ENCODE measurements around the gene VRK3. TPM values are rescaled to one million over a fixed set of nuclear protein-coding genes. Genes with fewer than 3 reads are reported as not detected.

The VRK3 gene
- total RNA-seq, 6 experiments from 2014 or later, result 30.2 to 33.9 (median 32.7) TPM

DNA sequence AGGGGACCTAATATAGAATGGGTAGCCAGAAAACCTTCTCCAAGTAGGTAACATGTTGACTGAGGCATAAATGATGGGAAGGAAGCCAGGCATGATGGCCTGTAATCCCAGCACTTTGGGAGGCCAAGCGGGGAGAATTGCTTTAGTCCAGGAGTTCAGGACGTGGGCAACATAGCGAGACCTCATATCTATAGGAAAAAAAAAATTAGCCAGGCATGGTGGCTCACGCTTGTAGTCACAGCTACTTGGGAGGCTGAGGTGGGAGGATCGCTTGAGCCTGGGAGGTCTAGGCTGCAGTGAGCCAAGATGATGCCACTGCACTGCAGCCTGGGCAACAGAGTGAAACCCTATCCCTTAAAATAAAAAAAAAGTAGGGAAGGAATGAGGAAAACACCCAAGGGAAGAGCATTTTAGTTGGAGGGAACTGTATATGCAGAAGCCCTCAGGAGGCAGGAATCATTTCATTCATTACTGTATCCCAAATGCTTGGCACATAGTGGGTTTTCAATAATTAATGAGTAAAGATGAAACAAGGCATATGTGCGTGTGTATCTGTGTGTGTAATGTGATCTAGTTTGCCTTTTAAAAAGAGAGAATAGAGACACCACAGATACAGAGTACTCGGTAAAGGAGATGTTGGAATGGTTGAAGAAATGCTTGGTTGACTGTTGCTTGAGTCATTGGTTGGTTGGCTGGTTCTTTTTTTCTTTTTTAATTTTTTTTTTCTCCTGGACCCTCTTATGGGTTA lies 93.7 kb downstream of the VRK3 start:
- H3K27me3 Mint-ChIP-seq (ENCODE audit: insufficient read depth), result peaks cover 13% of the 10 kb centered on the region
- TF ChIP-seq, protein P1, sequence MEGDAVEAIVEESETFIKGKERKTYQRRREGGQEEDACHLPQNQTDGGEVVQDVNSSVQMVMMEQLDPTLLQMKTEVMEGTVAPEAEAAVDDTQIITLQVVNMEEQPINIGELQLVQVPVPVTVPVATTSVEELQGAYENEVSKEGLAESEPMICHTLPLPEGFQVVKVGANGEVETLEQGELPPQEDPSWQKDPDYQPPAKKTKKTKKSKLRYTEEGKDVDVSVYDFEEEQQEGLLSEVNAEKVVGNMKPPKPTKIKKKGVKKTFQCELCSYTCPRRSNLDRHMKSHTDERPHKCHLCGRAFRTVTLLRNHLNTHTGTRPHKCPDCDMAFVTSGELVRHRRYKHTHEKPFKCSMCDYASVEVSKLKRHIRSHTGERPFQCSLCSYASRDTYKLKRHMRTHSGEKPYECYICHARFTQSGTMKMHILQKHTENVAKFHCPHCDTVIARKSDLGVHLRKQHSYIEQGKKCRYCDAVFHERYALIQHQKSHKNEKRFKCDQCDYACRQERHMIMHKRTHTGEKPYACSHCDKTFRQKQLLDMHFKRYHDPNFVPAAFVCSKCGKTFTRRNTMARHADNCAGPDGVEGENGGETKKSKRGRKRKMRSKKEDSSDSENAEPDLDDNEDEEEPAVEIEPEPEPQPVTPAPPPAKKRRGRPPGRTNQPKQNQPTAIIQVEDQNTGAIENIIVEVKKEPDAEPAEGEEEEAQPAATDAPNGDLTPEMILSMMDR (IDR thresholded peaks at IDR 0.05), result no peak
- H3K4me1 Mint-ChIP-seq (ENCODE audit: low read depth), result peaks cover 18% of the 10 kb centered on the region
- no peak overlapping the region for H3K4me3 Mint-ChIP-seq
- no peak for DNase-seq
- peaks cover 52% of the 10 kb centered on the region for H3K36me3 Mint-ChIP-seq (ENCODE audit: low read depth)
- H3K9me3 Mint-ChIP-seq, result peaks cover 8% of the 10 kb centered on the region; the same call in 1 of the 2 replicates
- H3K27ac Mint-ChIP-seq, result no peak overlapping the region

DNA sequence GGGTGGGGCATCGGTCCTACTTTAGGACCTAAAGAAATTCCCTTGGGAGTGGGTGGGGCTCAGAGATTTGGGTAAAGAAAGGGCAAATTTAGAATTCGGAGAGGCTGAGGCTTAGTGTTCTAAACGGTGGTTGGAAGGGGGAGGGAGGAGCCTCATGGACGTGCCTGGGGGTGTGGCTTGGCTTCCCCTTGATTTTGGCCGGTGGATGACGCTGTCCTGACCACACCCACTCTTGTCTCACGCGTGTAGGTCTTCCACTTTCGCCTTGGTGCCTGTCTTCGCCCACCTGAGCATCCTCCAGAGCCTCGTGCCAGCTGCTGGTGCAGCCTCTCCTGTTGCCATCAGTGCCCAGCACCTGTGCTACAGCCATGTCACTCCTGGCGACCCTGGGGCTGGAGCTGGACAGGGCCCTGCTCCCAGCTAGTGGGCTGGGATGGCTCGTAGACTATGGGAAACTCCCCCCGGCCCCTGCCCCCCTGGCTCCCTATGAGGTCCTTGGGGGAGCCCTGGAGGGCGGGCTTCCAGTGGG lies 94.6 kb downstream of the VRK3 start:
- Mint-ChIP-seq H3K27me3 (ENCODE audit: insufficient read depth) (peaks cover 13% of the 10 kb centered on the region), H3K4me3 (peak overlapping the region; percentile 95), H3K9me3 (peaks cover 8% of the 10 kb centered on the region; the same call in 1 of the 2 replicates), H3K36me3 (ENCODE audit: low read depth) (peaks cover 54% of the 10 kb centered on the region), H3K4me1 (ENCODE audit: low read depth) (peaks cover 19% of the 10 kb centered on the region), H3K27ac (peak overlapping the region; percentile 94; the same call in 1 of the 2 replicates)
- TF ChIP-seq, protein P1 (IDR thresholded peaks at IDR 0.05), result no peak
- no peak for DNase-seq

DNA sequence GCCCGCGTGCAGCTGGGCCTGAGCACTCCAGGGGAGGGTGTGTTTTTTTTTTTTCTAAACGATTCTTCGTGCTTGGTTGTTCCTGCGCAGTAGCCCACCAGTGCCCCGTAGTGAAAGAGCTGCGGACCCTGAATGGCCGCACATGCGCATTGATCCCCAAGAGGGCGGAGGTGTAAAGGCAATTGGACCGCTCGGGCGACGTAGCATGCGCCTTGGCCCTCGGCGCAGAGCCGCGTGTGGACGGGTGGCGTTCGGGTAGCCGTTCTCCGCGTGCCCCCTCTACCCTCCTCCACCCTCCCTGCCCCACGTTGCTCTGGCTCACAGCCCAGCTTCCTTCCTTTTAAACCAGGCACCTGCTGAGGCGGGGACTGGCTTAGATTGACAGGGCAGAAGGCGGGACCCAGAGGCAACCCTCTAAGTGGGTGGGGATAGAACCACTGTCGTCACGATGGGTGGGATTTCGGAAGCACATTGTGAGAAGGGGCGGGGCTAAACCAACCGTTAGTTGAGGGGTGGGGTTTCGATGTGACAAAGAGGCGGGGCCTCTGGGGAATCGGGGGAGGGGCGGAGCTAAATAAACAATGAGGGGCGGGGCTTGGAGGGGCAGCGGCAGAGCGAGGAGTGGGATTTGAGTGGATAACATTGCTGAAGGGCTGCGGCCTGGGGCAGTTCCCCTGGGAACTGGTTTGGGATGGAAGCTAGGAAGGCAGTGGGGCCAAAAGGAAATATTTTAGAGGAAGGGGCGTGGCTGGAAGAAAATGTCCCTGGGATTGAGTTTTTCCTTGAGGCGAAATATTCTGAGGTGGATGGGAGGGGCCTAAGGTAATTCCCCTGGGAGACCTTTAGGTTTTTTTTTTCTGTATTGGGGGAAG lies 95.3 kb downstream of the VRK3 start:
- H3K4me1 Mint-ChIP-seq (ENCODE audit: low read depth), result peaks cover 23% of the 10 kb centered on the region
- TF ChIP-seq, protein P1 (IDR thresholded peaks at IDR 0.05), result peak; percentile 26; the same call in 1 of the 2 replicates
- peaks cover 13% of the 10 kb centered on the region for H3K27me3 Mint-ChIP-seq (ENCODE audit: insufficient read depth)

DNA sequence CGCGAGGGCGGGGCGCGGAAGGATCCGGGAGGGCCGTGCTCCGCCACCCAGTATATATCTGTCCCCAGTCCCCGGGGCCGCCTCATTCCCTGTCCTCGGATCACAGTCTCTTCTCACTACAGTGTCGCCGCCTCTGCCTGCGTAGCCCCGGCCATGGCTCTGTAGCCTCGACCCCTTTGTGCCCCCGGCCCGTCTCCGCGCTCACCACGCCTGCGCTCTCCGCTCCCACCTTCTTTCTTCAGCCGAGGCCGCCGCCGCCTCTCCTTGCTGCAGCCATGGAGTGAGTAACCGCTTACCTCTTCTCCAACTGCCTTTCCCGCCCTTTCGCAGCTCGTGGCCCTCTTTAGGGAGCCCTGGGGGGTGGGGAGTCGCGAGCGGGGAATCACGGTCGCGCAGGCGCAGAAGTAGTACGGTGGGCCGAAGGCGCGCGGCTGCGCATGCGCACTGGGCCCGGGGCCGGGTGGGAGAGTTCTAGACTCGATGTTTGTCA lies 96.0 kb downstream of the VRK3 start, which contains the start of the genes ATF5 and NUP62:
Gene ATF5 (plus strand): TSS at position 85 of the 490 bp plus-strand sequence. CDS start 1,646 bp downstream, outside the sequence.
Gene NUP62 (minus strand): TSS at position 384 of the 490 bp plus-strand sequence. CDS start 19,697 bp downstream, outside the sequence.
- peak within 1 kb of the TSS; percentile 94 for H3K27ac Mint-ChIP-seq
- peaks cover 23% of the 10 kb centered on the region for H3K4me1 Mint-ChIP-seq (ENCODE audit: low read depth)
- peak; percentile 66 for DNase-seq
- H3K27me3 Mint-ChIP-seq (ENCODE audit: insufficient read depth), result peaks cover 13% of the 10 kb centered on the region
- TF ChIP-seq, protein P1 (IDR thresholded peaks at IDR 0.05), result no peak
- peaks cover 8% of the 10 kb centered on the region; the same call in 1 of the 2 replicates for H3K9me3 Mint-ChIP-seq
- H3K36me3 Mint-ChIP-seq (ENCODE audit: low read depth), result peaks cover 59% of the 10 kb centered on the region
- H3K4me3 Mint-ChIP-seq, result peak within 1 kb of the TSS; percentile 95

More for the DNA sequence above, 95.3 kb downstream of the VRK3 start:
- peaks cover 59% of the 10 kb centered on the region for H3K36me3 Mint-ChIP-seq (ENCODE audit: low read depth)
- peak overlapping the region; percentile 95 for H3K4me3 Mint-ChIP-seq
- H3K27ac Mint-ChIP-seq, result peak overlapping the region; percentile 94
- H3K9me3 Mint-ChIP-seq, result peaks cover 8% of the 10 kb centered on the region; the same call in 1 of the 2 replicates
- DNase-seq, result peak; percentile 95
